PC-3 (cell line): ENCODE results near the gene CAPG.

Source experiments
- CTCF ChIP-seq: fragments of 300-600 bp; sonication (generic); conservative IDR thresholded peaks from 2 replicates; pipeline ENCODE4 v1.5.1; 2017; ENCODE audit warnings: antibody characterized with exemption, low read depth, mild to moderate bottlenecking, low read length
- EZH2phosphoT487 ChIP-seq: fragments of 300-600 bp; sonication (generic); IDR thresholded peaks from 2 replicates; pipeline ENCODE4 v1.6.1; 2018; ENCODE audit warnings: mild to moderate bottlenecking, antibody characterized with exemption, low read length, borderline replicate concordance

GRCh38 chr2:85369500-85369899 lies 40.7 kb downstream of the CAPG start:
- TF ChIP-seq CTCF, result no peak
- no peak for TF ChIP-seq EZH2phosphoT487
